ENCODE measurements around the gene ST6GAL1. TPM values are rescaled to one million over a fixed set of nuclear protein-coding genes. Genes with fewer than 3 reads are reported as not detected.

Gene ST6GAL1
- total and polyA plus RNA-seq, 2 experiments from 2014 or later, result 17.6 to 65.1 TPM

GRCh38 chr3:187120326-187120725 lies 190.0 kb downstream of the ST6GAL1 start:
- H3K79me2 ChIP-seq (replicated peaks; ENCODE audit: insufficient read depth), result no peaks in the 10 kb centered on the region
- no peak for TF ChIP-seq NANOG (IDR thresholded peaks at IDR 0.05; ENCODE audit: borderline replicate concordance)
- TF ChIP-seq CREB1 (CRISPR knock-in tag; IDR thresholded peaks at IDR 0.05; ENCODE audit: low read depth), result no peak
- no peak for TF ChIP-seq EZH2 (IDR thresholded peaks at IDR 0.05; ENCODE audit: low read depth, unreplicated experiment)
- H3K9me2 ChIP-seq (ENCODE audit: insufficient read depth), result no peaks in the 10 kb centered on the region
- H3K27me3 ChIP-seq (ENCODE audit: insufficient read depth), result no peaks in the 10 kb centered on the region
- no peaks in the 10 kb centered on the region for H3F3A ChIP-seq (replicated peaks; ENCODE audit: low read depth)
- H3K4me2 ChIP-seq, result no peak overlapping the region
- H4K20me1 ChIP-seq (replicated peaks; ENCODE audit: insufficient read depth), result peaks cover 6% of the 10 kb centered on the region; the same call in 1 of the 2 replicates
- H3K27ac Mint-ChIP-seq, result no peak overlapping the region
- no peak for ATAC-seq
- no peak overlapping the region for H3K4me3 Mint-ChIP-seq
- H3K36me3 Mint-ChIP-seq (ENCODE audit: low read depth), result no peaks in the 10 kb centered on the region
- H3K27ac ChIP-seq (ENCODE audit: low read depth), result no peak overlapping the region
- H3K36me3 ChIP-seq (ENCODE audit: insufficient read depth), result no peaks in the 10 kb centered on the region
- DNase-seq (ENCODE audit: low spot score), result no peak
- no peak overlapping the region for H2AFZ ChIP-seq
- no peaks in the 10 kb centered on the region for H3K4me1 ChIP-seq (ENCODE audit: insufficient read depth)
- H3K4me1 Mint-ChIP-seq, result peaks cover 6% of the 10 kb centered on the region; the same call in 2 of the 3 replicates
- no peak overlapping the region for H3K4me3 ChIP-seq
- H3K27me3 Mint-ChIP-seq (ENCODE audit: insufficient read depth, low read depth, poor library complexity), result no peaks in the 10 kb centered on the region
- no peaks in the 10 kb centered on the region for H3K9me3 Mint-ChIP-seq

- Histone ChIP-seq H3K4me3 (no peak overlapping the region), H3K79me2 (replicated peaks; ENCODE audit: insufficient read depth) (no peaks in the 10 kb centered on the region), H2AFZ (no peak overlapping the region), H3F3A (replicated peaks; ENCODE audit: low read depth) (no peaks in the 10 kb centered on the region), H3K27ac (ENCODE audit: low read depth) (no peak overlapping the region), H3K36me3 (ENCODE audit: insufficient read depth) (no peaks in the 10 kb centered on the region), H4K20me1 (replicated peaks; ENCODE audit: insufficient read depth) (peaks cover 6% of the 10 kb centered on the region; the same call in 1 of the 2 replicates), H3K4me2 (no peak overlapping the region), H3K9me2 (ENCODE audit: insufficient read depth) (no peaks in the 10 kb centered on the region), H3K4me1 (ENCODE audit: insufficient read depth) (no peaks in the 10 kb centered on the region), H3K27me3 (ENCODE audit: insufficient read depth) (no peaks in the 10 kb centered on the region)
- TF ChIP-seq CTCF (conservative IDR thresholded peaks at IDR 0.05; ENCODE audit: low read depth in 2 of 2), result no peak
- TF ChIP-seq ZNF114 (CRISPR knock-in tag; IDR thresholded peaks at IDR 0.05), result no peak
- TF ChIP-seq ZNF462 (CRISPR knock-in tag; IDR thresholded peaks at IDR 0.05), result no peak
- TF ChIP-seq CREB1 (CRISPR knock-in tag; IDR thresholded peaks at IDR 0.05; ENCODE audit: low read depth), result no peak
- no peak for TF ChIP-seq STAT1 (IDR thresholded peaks at IDR 0.05; ENCODE audit: unreplicated experiment)
- TF ChIP-seq EZH2 (IDR thresholded peaks at IDR 0.05; ENCODE audit: low read depth, unreplicated experiment), result no peak
- no peak for TF ChIP-seq JUNB (IDR thresholded peaks at IDR 0.05; ENCODE audit: unreplicated experiment)
- no peak for TF ChIP-seq POLR2AphosphoS5 (IDR thresholded peaks at IDR 0.05; ENCODE audit: low read depth)
- peaks cover 6% of the 10 kb centered on the region for H3K36me3 Mint-ChIP-seq (ENCODE audit: low read depth)
- H3K4me3 Mint-ChIP-seq, result no peak overlapping the region
- H3K9me3 Mint-ChIP-seq, result no peaks in the 10 kb centered on the region
- ATAC-seq (no peak), DNase-seq (ENCODE audit: low spot score) (no peak)
- H3K27ac Mint-ChIP-seq, result no peak overlapping the region
- peaks cover 6% of the 10 kb centered on the region; the same call in 2 of the 3 replicates for H3K4me1 Mint-ChIP-seq
- no peaks in the 10 kb centered on the region for H3K27me3 Mint-ChIP-seq (ENCODE audit: insufficient read depth, low read depth, poor library complexity)
Measured at GRCh38 chr3:187122261-187122660, 191.9 kb downstream of the ST6GAL1 start.
